Epithelial cell of proximal tubule (primary cell): ENCODE results near the gene CLASP2. TPM values are rescaled to one million over a fixed set of nuclear protein-coding genes. Genes with fewer than 3 reads are reported as not detected.
"Not testable (repeated sequence)": the region's sequence is repeated elsewhere in the genome, so short reads cannot be mapped to it uniquely, and the experiment has no call there.

Experiments used
- DNase-seq: peaks from one replicate; pipeline ENCODE4 v3.0.0-alpha.2; 2011; ENCODE audit warnings: low read depth
- H3K4me3 ChIP-seq: 2 replicates; pipeline ENCODE4 v1.5.1; 2011; ENCODE audit warnings: low read depth, mild to moderate bottlenecking, low read length
- total RNA-seq: library from RNA; depleted of rRNA; stranded (reverse); fragments of >200 nt; gene quantifications from 2 replicates; pipeline ENCODE4 v1.2.3, GENCODE V29; 2015
- TF ChIP-seq, protein P1 (sequence below): conservative IDR thresholded peaks from 2 replicates; pipeline ENCODE4 v1.5.1; 2012; ENCODE audit warnings: low read depth, mild to moderate bottlenecking, low read length

Gene CLASP2
- total RNA-seq, 1 donor from 2014 or later = 23.7 TPM

DNA sequence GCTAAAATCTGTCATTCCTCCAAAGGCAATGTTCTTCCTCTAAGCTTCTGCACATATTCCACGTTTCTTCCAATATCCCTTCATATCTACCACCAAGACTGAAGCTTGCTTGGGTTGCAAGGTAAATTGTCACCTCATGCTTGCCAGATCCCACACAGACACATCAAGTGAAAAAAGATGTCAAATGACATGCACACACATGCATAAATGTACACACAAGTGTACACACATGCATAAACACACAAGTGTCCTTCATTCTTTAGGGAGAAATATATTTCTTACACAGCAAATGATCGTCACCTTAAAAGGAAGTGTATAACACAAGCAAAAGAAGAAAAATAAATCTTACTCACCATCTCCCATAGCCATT lies 59.4 kb downstream of the CLASP2 start:
- peak overlapping the region; percentile 46 for H3K4me3 ChIP-seq
- TF ChIP-seq, protein P1, sequence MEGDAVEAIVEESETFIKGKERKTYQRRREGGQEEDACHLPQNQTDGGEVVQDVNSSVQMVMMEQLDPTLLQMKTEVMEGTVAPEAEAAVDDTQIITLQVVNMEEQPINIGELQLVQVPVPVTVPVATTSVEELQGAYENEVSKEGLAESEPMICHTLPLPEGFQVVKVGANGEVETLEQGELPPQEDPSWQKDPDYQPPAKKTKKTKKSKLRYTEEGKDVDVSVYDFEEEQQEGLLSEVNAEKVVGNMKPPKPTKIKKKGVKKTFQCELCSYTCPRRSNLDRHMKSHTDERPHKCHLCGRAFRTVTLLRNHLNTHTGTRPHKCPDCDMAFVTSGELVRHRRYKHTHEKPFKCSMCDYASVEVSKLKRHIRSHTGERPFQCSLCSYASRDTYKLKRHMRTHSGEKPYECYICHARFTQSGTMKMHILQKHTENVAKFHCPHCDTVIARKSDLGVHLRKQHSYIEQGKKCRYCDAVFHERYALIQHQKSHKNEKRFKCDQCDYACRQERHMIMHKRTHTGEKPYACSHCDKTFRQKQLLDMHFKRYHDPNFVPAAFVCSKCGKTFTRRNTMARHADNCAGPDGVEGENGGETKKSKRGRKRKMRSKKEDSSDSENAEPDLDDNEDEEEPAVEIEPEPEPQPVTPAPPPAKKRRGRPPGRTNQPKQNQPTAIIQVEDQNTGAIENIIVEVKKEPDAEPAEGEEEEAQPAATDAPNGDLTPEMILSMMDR = no peak
- DNase-seq = no peak

GRCh38 chr3:33658039-33658438 lies 60.0 kb downstream of the CLASP2 start:
- TF ChIP-seq, protein P1 = no peak
- DNase-seq = no peak
- no peak overlapping the region for H3K4me3 ChIP-seq

- DNase-seq = no peak
- TF ChIP-seq, protein P1 = no peak
- H3K4me3 ChIP-seq = no peak overlapping the region
Measured at GRCh38 chr3:33652736-33653135, 65.3 kb downstream of the CLASP2 start.

DNA sequence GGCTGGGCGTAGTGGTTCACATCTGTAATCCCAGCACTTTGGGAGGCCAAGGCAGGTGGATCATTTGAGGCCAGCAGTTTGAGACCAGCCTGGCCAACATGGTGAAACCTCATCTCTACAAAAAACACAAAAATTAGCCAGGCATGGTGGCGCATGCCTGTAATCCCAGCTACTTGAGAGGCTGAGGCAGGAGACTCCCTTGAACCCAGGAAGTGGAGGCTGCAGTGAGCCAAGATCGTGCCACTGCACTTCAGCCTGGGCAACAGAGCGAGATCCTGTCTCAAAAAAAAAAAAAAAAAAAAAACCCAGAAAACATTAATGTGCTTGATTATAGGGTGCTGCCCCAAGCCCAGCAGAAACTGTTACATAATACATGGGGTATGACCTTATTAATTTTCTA lies 67.0 kb downstream of the CLASP2 start:
- H3K4me3 ChIP-seq, DNase-seq: not testable (repeated sequence)

- no peak for DNase-seq
Measured at GRCh38 chr3:33650495-33650894, 67.6 kb downstream of the CLASP2 start.

GRCh38 chr3:33648793-33649192 lies 69.3 kb downstream of the CLASP2 start:
- no peak for DNase-seq
- TF ChIP-seq, protein P1 = no peak
- H3K4me3 ChIP-seq = no peak overlapping the region

More at GRCh38 chr3:33650495-33650894, 67.6 kb downstream of the CLASP2 start:
- TF ChIP-seq, protein P1 = no peak
- H3K4me3 ChIP-seq = no peak overlapping the region

- no peak overlapping the region for H3K4me3 ChIP-seq
- TF ChIP-seq, protein P1 = no peak
- no peak for DNase-seq
Measured at GRCh38 chr3:33646406-33646805, 71.6 kb downstream of the CLASP2 start.
